GM12892 (cell line): Measurements from ENCODE around the gene OTOS.

ENCODE experiments used
- DNase-seq: peaks from one replicate; pipeline ENCODE4 v3.0.0; 2011; ENCODE audit not compliant: insufficient read length
- FAIRE-seq: peaks from 2 replicates; lab custom pipeline; 2011; peaks lifted over from hg19 to GRCh38; lab: Jason Lieb, UNC
- POLR2A ChIP-seq: IDR thresholded peaks from 2 replicates; pipeline ENCODE4 v1.6.1; 2011; ENCODE audit warnings: low read depth, low read length, control low read depth
- POLR2AphosphoS5 ChIP-seq: IDR thresholded peaks from 2 replicates; pipeline ENCODE4 v1.6.1; 2011; ENCODE audit warnings: low read depth, low read length, control low read depth
- TAF1 ChIP-seq: IDR thresholded peaks from 2 replicates; pipeline ENCODE4 v1.6.1; 2011; ENCODE audit warnings: low read depth, mild to moderate bottlenecking, control low read depth, low read length, borderline replicate concordance

The OTOS gene

GRCh38 chr2:240174496-240174895 lies 34.0 kb upstream of the OTOS start:
- no peak for TF ChIP-seq POLR2A
- no peak for TF ChIP-seq TAF1
- no peak for TF ChIP-seq POLR2AphosphoS5
- FAIRE-seq (no peak), DNase-seq (no peak)

- FAIRE-seq: no peak
- DNase-seq: no peak
- TF ChIP-seq TAF1: no peak
- no peak for TF ChIP-seq POLR2AphosphoS5
- no peak for TF ChIP-seq POLR2A
These were observed 31.8 kb upstream of the OTOS start for GRCh38 chr2:240172071-240172895.

GRCh38 chr2:240170883-240171282 lies 30.4 kb upstream of the OTOS start:
- TF ChIP-seq POLR2AphosphoS5: no peak
- no peak for TF ChIP-seq POLR2A
- no peak for TF ChIP-seq TAF1
- DNase-seq: no peak
- FAIRE-seq: no peak

DNA sequence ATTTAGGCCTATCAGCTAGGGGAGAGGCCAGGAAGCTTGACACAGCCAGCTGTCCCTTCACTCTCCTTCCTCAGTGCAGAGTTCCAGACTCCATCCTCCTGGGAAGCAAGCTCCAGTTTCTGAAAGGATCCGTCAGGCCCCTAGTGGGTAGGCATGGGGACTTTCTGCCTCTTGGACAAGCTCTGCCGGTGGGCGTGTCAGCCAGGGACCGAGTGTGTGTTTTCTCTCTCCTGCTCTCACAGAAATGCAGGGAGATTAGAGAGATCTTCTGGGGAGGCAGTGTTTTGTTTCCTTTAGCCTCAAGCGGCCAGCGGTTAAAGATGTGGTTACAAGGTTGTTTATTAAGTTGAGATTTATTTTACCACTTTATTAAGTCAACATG lies 29.9 kb upstream of the OTOS start:
- no peak for DNase-seq

DNA sequence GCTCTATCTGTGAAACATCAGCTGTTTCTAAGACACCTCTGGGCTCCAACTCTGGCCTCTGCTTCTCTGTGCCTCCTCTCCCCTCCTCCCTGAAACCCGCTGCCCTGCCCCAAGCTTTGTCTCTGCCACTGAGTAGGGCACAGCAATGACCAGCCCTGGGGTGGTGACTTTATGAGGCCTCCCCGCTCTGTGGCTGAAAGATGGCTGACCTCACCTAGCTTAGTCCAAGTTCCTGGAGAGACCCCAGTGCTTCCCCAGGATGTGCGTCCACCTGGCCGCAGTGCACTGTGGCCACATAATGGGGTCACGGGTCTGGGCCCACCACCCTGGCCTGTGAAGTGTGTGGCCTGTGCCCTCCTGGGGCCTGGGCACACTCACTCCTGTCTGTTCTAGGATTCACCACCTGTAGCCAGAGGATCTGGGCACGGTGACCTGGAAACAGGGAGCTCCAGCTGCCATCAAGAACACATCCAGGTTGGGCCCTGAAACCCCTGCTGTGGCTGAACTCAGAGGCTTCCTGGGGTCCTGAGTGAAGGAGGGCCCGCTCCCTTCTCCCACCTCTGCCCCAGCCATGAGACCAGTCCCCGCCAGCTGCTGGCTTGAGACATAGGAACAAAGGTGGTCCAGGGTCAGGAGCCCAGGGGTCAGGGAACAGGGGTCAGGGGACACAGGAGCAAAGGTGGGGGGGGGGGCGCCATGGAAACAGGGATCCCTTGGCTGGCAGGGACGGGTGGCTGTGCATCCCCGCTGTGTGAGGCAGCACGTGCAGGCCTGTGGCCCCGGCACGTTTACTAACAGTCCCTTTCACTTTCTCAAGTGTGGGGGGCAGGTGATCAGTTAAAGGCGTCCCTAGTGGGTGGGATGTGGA lies 29.3 kb upstream of the OTOS start:
- DNase-seq: no peak
- FAIRE-seq: no peak
- TF ChIP-seq POLR2AphosphoS5 (no peak), TAF1 (no peak), POLR2A (no peak)

More for the DNA sequence above, 29.9 kb upstream of the OTOS start:
- TF ChIP-seq POLR2A (no peak), POLR2AphosphoS5 (no peak), TAF1 (no peak)
- no peak for FAIRE-seq

DNA sequence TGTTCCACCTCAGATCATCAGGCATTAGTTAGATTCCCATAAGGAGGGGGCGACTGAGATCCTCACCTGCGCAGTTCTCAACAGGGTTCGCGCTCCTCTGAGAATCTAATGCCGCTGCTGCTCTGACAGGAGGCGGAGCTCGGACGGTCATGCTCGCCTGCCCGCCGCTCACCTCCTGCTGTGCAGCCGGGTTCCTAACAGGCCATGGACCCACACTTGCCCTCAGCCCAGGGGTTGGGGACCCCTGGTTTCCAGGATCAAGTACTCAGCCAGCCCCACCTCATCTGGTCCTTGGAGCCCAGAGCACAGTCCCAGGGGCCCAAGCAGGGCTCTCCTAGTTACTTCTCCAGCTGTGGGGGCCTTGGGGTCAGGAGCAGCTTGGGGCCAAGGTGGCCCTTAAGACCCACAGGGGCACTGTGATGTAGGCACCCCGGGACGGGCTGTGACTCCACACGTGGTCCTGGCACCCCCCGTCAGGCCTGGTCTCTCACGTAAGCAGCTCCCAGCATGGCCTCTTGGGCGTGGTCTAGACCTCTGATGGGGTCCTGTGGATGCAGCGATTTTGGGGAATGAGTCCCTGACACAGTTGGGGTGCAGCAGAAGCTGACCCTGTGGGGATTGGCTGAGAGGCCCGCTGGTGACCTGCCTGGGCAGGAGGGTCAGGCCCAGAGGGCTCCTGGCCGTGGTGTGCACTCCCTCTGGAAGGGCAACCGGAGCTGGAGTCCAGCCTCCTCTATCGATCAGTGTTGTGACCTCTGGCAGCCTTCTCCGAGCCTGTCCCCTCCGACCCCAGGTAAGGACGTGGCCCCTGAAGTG lies 28.3 kb upstream of the OTOS start:
- no peak for TF ChIP-seq POLR2A
- TF ChIP-seq TAF1: no peak
- TF ChIP-seq POLR2AphosphoS5: no peak
- no peak for DNase-seq
- no peak for FAIRE-seq

- FAIRE-seq: no peak
- TF ChIP-seq POLR2A (no peak), POLR2AphosphoS5 (no peak), TAF1 (no peak)
- no peak for DNase-seq
These were observed 27.6 kb upstream of the OTOS start for GRCh38 chr2:240168041-240168440.

GRCh38 chr2:240167588-240167880 lies 27.1 kb upstream of the OTOS start:
- DNase-seq (no peak), FAIRE-seq (no peak)
- TF ChIP-seq POLR2AphosphoS5: no peak
- no peak for TF ChIP-seq POLR2A
- TF ChIP-seq TAF1: no peak

DNA sequence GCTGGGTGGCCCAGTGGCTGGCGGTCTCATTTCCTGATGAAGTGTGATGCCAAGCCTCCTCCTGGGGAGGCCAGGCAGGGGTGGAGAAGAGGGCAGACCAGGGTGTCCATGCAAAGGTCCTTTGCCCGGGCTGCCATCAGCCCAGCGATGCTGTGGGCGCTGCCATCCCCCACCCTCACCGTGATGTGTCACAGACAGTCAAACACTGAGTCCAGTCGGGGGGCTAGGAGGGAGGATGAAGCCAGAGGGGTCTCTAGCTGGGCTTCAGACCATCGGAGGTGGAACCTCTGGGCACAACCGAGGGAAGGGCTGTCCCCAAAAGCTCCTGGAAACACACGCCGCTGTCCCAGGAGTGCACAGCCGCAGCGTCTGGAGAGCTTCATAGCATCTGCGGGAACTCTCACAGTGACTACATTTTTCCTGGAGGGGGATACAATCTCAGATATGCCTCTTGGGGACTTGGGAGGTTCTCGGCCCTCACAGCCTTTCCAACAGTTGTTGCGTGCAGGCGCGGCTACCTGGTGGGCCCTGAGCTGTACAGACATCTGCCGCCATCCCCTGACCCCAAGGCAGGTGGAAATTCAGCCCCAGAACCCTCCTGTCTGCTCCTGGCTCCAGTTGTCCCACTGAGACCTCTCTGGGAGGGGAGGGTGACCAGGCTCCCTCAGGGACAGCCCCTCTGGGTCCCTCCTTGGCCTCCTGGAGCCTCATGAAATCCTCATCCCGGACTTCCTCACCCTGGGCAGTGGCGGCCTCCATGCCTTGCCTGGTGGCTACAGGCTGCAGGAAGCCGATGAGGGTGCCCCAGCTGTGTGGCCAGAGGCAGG lies 26.5 kb upstream of the OTOS start:
- TF ChIP-seq TAF1 (no peak), POLR2AphosphoS5 (no peak), POLR2A (no peak)
- FAIRE-seq (no peak), DNase-seq (no peak)

DNA sequence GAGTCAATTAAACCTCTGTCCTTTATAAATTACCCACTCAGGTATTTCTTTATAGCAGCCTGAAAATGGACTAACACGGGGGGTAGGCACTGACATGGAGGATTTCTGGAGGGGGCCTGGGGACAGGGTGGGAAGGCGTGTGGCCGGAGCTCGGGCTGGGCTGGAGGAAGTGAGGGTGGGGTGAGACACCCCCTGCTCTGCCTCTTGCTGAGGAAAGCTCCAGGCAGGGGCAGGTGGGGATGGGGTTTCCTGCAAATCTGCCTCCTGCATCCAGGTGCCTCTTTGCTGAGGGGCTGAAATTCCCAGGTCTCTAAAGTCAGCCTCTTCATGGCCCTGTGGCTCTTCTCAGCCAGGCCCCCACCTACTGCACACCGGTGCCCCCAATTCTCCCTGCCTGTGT lies 25.7 kb upstream of the OTOS start:
- TF ChIP-seq POLR2AphosphoS5 (no peak), POLR2A (no peak), TAF1 (no peak)
- DNase-seq (no peak), FAIRE-seq (no peak)
